Measurements from ENCODE around the gene PRORP.

Gene PRORP

DNA sequence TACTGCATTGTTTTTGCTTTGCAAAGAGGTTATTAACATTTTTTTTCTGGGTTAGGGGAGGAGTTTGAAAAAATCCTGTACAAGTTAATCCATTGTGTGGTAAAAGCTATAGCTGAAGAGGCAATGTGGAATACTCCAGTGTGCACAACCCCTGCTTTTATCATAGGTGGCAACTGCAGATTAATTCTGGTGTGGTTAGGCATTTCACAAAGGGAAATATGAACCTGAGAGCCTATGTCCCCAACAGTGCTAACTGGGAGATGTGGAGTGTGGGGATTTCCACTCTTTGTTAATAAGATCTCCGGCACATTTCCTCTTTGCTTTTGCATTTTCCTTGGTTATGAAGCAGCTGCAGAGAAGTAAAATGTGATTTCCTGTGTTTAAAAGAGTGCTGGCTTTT lies 33.6 kb downstream of the PRORP start:
- H3K4me3 ChIP-seq (ENCODE audit: low read depth, low read length) = no peak overlapping the region
- DNase-seq = no peak

DNA sequence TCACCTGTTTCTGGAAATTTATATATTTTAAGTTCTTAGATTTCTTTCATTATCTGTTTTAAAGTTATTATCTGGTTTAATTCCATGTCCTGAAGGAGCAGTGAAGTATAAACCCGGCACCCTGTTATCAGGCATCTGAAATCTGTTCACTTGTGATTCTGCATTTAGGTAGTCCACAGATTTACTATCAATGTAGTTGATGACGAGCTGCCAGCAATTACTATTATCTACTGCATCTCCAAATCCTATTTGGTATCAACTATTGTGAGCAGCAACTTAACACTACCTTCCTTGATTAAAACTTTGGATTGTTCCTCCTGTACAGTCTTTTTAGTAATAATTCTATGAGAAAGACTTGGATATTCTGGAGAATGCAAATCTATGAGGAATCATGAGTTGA lies 36.1 kb downstream of the PRORP start:
- Histone ChIP-seq H3K36me3 (0 out of 2 replicates have a peak, but pooled peaks cover 5% of the 10 kb centered on the region), H3K27me3 (no peaks in the 10 kb centered on the region), H3K4me3 (ENCODE audit: low read depth, low read length) (no peak overlapping the region), H3K9me3 (no peaks in the 10 kb centered on the region), H3K4me1 (peaks cover 16% of the 10 kb centered on the region)
- TF ChIP-seq CTCF (IDR thresholded peaks at IDR 0.05; ENCODE audit: low read depth, low read length) = no peak
- DNase-seq = no peak

More for the DNA sequence above, 33.6 kb downstream of the PRORP start:
- 0 out of 2 replicates have a peak, but pooled peaks cover 5% of the 10 kb centered on the region for H3K36me3 ChIP-seq
- H3K4me1 ChIP-seq = peaks cover 16% of the 10 kb centered on the region
- H3K9me3 ChIP-seq = no peaks in the 10 kb centered on the region
- no peaks in the 10 kb centered on the region for H3K27me3 ChIP-seq
- no peak for TF ChIP-seq CTCF (IDR thresholded peaks at IDR 0.05; ENCODE audit: low read depth, low read length)

GRCh38 chr14:35158951-35159653 lies 36.8 kb downstream of the PRORP start:
- peaks cover 16% of the 10 kb centered on the region for H3K4me1 ChIP-seq
- no peaks in the 10 kb centered on the region for H3K9me3 ChIP-seq
- H3K27me3 ChIP-seq = no peaks in the 10 kb centered on the region
- no peak for DNase-seq
- 0 out of 2 replicates have a peak, but pooled peaks cover 5% of the 10 kb centered on the region for H3K36me3 ChIP-seq
- no peak for TF ChIP-seq CTCF (IDR thresholded peaks at IDR 0.05; ENCODE audit: low read depth, low read length)
- H3K4me3 ChIP-seq (ENCODE audit: low read depth, low read length) = no peak overlapping the region

GRCh38 chr14:35159742-35160409 lies 37.5 kb downstream of the PRORP start:
- Histone ChIP-seq H3K9me3 (no peaks in the 10 kb centered on the region), H3K4me1 (peaks cover 16% of the 10 kb centered on the region), H3K4me3 (ENCODE audit: low read depth, low read length) (no peak overlapping the region), H3K27me3 (no peaks in the 10 kb centered on the region), H3K36me3 (0 out of 2 replicates have a peak, but pooled peaks cover 5% of the 10 kb centered on the region)
- no peak for TF ChIP-seq CTCF (IDR thresholded peaks at IDR 0.05; ENCODE audit: low read depth, low read length)
- no peak for DNase-seq

DNA sequence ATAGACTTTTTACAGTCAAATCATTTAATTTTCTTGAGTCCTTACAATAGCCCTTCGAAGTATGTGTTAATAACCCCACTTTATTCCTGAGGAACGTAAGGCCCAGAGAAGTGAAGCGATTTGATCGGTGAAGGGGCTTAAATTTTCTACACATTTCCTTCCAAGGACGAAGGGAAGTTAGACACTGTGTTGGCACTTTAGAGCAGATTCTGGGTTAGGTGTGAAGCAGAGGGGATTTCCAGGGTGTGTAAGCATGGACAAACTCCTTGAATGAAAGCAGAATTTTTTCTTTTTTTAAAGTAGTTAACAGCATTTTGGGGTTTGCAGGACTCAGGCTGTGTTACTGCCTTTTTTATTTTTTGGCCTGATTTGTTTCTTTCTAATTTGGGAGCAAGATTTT lies 38.9 kb downstream of the PRORP start:
- Histone ChIP-seq H3K36me3 (0 out of 2 replicates have a peak, but pooled peaks cover 5% of the 10 kb centered on the region), H3K4me3 (ENCODE audit: low read depth, low read length) (no peak overlapping the region), H3K9me3 (no peaks in the 10 kb centered on the region), H3K27me3 (no peaks in the 10 kb centered on the region), H3K4me1 (peaks cover 16% of the 10 kb centered on the region)
- DNase-seq = no peak
- no peak for TF ChIP-seq CTCF (IDR thresholded peaks at IDR 0.05; ENCODE audit: low read depth, low read length)

DNA sequence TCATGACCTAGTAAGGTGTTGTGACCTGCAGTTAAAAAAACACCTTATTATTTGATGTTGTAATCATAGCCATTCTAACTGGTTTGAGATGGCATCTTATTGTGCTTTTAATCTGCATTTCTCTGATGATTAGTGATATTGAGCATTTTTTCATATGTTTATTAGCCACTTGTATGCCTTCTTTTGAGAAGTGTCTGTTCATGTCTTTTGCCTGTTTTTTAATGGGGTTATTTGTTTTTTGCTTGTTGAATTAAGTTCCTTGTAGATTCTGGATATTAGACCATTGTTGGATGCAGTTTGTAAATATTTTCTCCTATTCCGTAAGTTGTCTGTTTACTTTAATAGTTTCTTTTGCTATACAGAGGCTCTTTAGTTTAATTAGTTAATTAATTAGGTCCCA lies 41.0 kb downstream of the PRORP start:
- Histone ChIP-seq H3K4me3 (ENCODE audit: low read depth, low read length) (no peak overlapping the region), H3K27me3 (no peaks in the 10 kb centered on the region), H3K9me3 (no peaks in the 10 kb centered on the region), H3K4me1 (peaks cover 16% of the 10 kb centered on the region), H3K36me3 (0 out of 2 replicates have a peak, but pooled peaks cover 5% of the 10 kb centered on the region)
- DNase-seq = no peak
- no peak for TF ChIP-seq CTCF (IDR thresholded peaks at IDR 0.05; ENCODE audit: low read depth, low read length)

Data from BE2C (cell line).